ENCODE results near the gene GTF3C1.

DNA sequence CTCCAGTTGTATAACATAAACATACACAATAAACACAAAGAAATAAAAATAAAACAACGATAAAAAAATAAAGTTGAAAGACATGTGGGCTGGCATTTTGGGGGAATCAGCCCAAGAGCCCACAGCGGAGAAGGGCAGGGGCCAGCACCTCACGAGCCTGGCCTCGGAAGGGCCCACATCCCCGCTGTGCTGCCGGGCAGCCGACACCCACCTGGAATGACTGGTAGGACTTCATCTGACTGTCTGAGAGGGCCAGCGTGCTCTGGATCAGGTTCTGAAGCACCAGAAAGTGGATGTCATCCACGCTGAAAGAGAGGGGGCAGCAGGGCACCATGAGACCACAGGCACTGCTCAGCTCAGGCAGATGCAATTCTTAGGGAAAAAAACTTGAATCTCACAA, 73.5 kb downstream of the GTF3C1 start:
- TF ChIP-seq CTCF (IDR thresholded peaks at IDR 0.05; ENCODE audit: low read depth, low read length) (no peak), POLR2A (IDR thresholded peaks at IDR 0.05; ENCODE audit: extremely low read depth, insufficient read length) (no peak), MYC (IDR thresholded peaks at IDR 0.05; ENCODE audit: low read depth, low read length) (no peak)
- TF ChIP-seq, protein P1, sequence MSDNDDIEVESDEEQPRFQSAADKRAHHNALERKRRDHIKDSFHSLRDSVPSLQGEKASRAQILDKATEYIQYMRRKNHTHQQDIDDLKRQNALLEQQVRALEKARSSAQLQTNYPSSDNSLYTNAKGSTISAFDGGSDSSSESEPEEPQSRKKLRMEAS (IDR thresholded peaks at IDR 0.05; ENCODE audit: low read depth, low read length), result no peak

Measured in NB4 (cell line).